Measurements from ENCODE around the gene FGFR1OP2. TPM values are rescaled to one million over a fixed set of nuclear protein-coding genes. Genes with fewer than 3 reads are reported as not detected.
"Not testable (repeated sequence)": the region's sequence is repeated elsewhere in the genome, so short reads cannot be mapped to it uniquely, and the experiment has no call there.

Gene FGFR1OP2
- total RNA-seq, 4 donors from 2014 or later, result 26.6 to 65.4 (median 41.3) TPM

- Histone ChIP-seq H3K27me3 (no peaks in the 10 kb centered on the region), H3K27ac (no peak overlapping the region), H3K4me1 (peaks cover 0 to 14% (median 0%) of the 10 kb centered on the region in 3 donors), H3K9me3 (peaks cover 0 to 12% (median 4%) of the 10 kb centered on the region in 3 donors), H3K36me3 (peaks cover 0 to 16% (median 0%) of the 10 kb centered on the region in 3 donors), H3K4me3 (no peak overlapping the region)
- WGBS, 2 donors, result 60 to 63% methylated on average over 1 of the region's 1 CpG
- TF ChIP-seq CTCF (IDR thresholded peaks at IDR 0.05) (no peak), POLR2A (IDR thresholded peaks at IDR 0.05) (no peak)
- DNase-seq, result no peak
- intact Hi-C loops (cut with DNase I), result no loop called here
Observed at GRCh38 chr12:26948309-26948708, 10.0 kb downstream of the FGFR1OP2 start.

- Histone ChIP-seq H3K9me3 (peaks cover 0 to 10% (median 4%) of the 10 kb centered on the region in 3 donors), H3K27ac (no peak overlapping the region), H3K4me3 (no peak overlapping the region), H3K36me3 (peaks cover 0 to 51% (median 0%) of the 10 kb centered on the region in 3 donors), H3K27me3 (no peaks in the 10 kb centered on the region), H3K4me1 (peaks cover 0 to 15% (median 0%) of the 10 kb centered on the region in 3 donors)
- WGBS, 2 donors, result 59 to 75% methylated on average over 1 of the region's 1 CpG
- DNase-seq, result no peak
- TF ChIP-seq CTCF (IDR thresholded peaks at IDR 0.05) (no peak), POLR2A (IDR thresholded peaks at IDR 0.05) (no peak)
- intact Hi-C loops (cut with DNase I), result no loop called here
Observed at GRCh38 chr12:26953447-26953846, 15.2 kb downstream of the FGFR1OP2 start.

DNA sequence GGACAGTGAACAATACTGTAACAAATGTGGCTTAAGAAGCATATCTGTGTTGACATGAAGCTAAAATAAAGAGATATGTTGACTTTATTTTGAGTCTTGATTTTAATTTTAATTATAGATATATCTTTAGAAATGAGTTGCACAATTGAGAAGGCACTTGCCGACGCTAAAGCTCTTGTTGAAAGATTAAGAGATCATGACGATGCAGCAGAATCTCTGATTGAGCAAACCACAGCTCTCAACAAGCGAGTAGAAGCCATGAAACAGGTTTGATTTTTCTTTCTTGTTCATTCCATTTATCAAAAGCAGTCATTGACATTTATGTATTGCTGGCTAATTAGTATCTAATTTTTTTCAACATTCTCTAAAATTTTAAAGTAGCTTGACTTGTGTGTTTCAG is 15.8 kb downstream of the FGFR1OP2 start:
- intact Hi-C loops (cut with DNase I), result no loop called here
- TF ChIP-seq CTCF (IDR thresholded peaks at IDR 0.05) (no peak), POLR2A (IDR thresholded peaks at IDR 0.05) (no peak)
- no peak overlapping the region for H3K4me3 ChIP-seq
- peaks cover 0 to 15% (median 0%) of the 10 kb centered on the region in 3 donors for H3K4me1 ChIP-seq
- H3K27ac ChIP-seq, result no peak overlapping the region
- no peak for DNase-seq
- 70 to 76% methylated on average over 4 of the region's 4 CpGs for WGBS, 2 donors
- peaks cover 0 to 50% (median 0%) of the 10 kb centered on the region in 3 donors for H3K36me3 ChIP-seq
- H3K27me3 ChIP-seq, result no peaks in the 10 kb centered on the region
- H3K9me3 ChIP-seq, result peaks cover 0 to 4% (median 3%) of the 10 kb centered on the region in 3 donors

DNA sequence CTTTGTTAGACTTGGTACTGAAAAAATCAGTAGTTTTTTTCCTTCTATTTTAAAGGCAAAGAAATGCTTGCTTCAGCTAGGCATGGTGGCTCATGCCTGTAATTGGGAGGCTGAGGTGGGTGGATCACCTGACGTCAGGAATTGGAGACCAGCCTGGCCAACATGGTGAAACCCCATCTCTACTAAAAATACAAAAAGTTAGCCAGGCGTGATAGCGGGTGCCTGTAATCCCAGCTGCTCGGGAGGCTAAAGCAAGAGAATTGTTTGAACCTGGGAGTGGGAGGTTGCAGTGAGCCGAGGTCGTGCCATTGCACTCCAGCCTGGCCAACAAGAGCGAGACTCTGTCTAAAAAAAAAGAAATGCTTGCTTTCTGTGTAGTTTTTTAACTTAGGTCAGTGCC is 23.1 kb downstream of the FGFR1OP2 start:
- H3K4me3 ChIP-seq; H3K27ac ChIP-seq; H3K27me3 ChIP-seq; DNase-seq; H3K4me1 ChIP-seq; H3K9me3 ChIP-seq; intact Hi-C loops (cut with DNase I): not testable (repeated sequence)
- 93 to 95% methylated on average over 7 of the region's 7 CpGs for WGBS, 2 donors
- H3K36me3 ChIP-seq, result peaks cover 0 to 89% (median 0%) of the 10 kb centered on the region in 3 donors

DNA sequence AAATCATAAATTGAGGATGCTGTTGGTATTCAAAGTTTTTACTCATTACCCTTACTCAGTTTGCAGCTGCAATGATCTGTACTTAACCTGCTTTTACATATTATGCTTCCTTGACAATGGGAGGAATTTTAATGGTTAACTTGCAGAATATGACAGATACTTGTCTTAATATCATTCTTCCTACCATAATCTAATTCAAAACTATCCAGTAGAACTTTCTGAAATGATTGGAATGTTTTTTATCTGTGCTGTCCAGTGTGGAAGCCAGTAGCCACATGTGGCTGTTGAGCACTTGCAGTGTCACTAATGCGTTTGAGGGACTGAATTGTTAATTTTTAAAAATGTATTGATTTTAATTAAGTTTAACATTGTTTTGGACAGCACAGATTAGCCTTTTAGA is 23.5 kb downstream of the FGFR1OP2 start:
- Histone ChIP-seq H3K27me3 (no peaks in the 10 kb centered on the region), H3K36me3 (peaks cover 0 to 89% (median 0%) of the 10 kb centered on the region in 3 donors), H3K4me3 (no peak overlapping the region), H3K4me1 (no peaks in the 10 kb centered on the region), H3K27ac (no peak overlapping the region), H3K9me3 (no peaks in the 10 kb centered on the region)
- 66 to 100% methylated on average over 1 of the region's 1 CpG for WGBS, 2 donors
- TF ChIP-seq POLR2A (IDR thresholded peaks at IDR 0.05) (no peak), CTCF (IDR thresholded peaks at IDR 0.05) (no peak)
- no peak for DNase-seq
- intact Hi-C loops (cut with DNase I), result no loop called here

GRCh38 chr12:26963413-26963812 is 25.1 kb downstream of the FGFR1OP2 start:
- no peak overlapping the region for H3K4me3 ChIP-seq
- intact Hi-C loops (cut with DNase I), result no loop called here
- WGBS, 2 donors, result 86 to 96% methylated on average over 1 of the region's 1 CpG
- no peak for DNase-seq
- peaks cover 0 to 87% (median 0%) of the 10 kb centered on the region in 3 donors for H3K36me3 ChIP-seq
- H3K27ac ChIP-seq, result no peak overlapping the region
- no peaks in the 10 kb centered on the region for H3K4me1 ChIP-seq
- H3K9me3 ChIP-seq, result no peaks in the 10 kb centered on the region
- no peak for TF ChIP-seq CTCF (IDR thresholded peaks at IDR 0.05)
- no peak for TF ChIP-seq POLR2A (IDR thresholded peaks at IDR 0.05)
- H3K27me3 ChIP-seq, result no peaks in the 10 kb centered on the region

All from esophagus squamous epithelium (tissue), 5 donors.